Measurements from ENCODE around the gene FAM120A. TPM values are rescaled to one million over a fixed set of nuclear protein-coding genes. Genes with fewer than 3 reads are reported as not detected.

FAM120A gene
- total and polyA plus RNA-seq, 9 of the 15 experiments (the other 6 are each of a cell fraction or from before 2014, with no cell fraction given), result 8.7 to 71.0 (median 42.2) TPM

DNA sequence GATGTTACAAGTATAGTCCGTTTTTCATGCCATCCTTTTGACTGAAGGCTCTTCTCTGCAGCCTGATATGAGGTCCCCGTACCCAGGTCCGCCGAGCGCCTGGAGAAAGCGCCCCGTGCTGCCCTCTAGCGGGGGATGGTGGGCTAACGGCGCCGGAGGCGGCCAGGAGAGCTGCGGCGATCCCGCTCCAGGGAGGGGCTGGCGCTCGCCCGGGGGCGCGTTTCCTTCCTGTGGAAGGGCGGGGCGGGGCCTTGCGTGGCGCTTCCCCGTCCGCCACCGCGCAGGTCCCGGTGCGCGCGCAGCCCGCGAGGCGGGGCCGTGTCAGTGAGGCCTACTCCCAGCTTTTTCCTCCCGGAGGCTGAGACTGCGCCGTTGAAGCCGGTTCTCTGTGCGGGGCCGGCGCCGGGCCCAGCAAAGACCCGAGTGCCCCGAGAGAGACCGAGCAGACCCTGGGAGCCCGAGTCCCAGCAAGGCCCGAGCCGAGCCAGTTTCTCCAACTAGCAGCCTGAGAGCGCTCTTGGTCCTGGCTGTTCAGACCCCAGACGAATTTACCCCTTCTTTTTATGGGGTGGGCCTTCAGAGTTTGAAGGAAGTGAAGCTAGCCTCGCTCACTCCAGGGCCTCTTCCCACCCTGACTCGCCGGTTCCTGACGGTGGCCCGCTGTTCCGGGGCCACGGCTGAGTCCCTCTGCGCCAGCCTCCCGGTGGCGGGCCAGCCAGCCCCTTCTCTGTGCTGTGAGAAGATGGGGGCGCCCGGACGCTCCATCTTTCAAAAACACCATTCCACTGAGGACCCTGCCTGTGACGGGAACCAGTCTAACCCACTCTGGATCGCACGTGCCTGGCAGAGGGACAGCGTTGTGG is 115.2 kb downstream of the FAM120A start (continued):
- TF ChIP-seq, protein P1, sequence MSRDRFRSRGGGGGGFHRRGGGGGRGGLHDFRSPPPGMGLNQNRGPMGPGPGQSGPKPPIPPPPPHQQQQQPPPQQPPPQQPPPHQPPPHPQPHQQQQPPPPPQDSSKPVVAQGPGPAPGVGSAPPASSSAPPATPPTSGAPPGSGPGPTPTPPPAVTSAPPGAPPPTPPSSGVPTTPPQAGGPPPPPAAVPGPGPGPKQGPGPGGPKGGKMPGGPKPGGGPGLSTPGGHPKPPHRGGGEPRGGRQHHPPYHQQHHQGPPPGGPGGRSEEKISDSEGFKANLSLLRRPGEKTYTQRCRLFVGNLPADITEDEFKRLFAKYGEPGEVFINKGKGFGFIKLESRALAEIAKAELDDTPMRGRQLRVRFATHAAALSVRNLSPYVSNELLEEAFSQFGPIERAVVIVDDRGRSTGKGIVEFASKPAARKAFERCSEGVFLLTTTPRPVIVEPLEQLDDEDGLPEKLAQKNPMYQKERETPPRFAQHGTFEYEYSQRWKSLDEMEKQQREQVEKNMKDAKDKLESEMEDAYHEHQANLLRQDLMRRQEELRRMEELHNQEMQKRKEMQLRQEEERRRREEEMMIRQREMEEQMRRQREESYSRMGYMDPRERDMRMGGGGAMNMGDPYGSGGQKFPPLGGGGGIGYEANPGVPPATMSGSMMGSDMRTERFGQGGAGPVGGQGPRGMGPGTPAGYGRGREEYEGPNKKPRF (IDR thresholded peaks at IDR 0.05; ENCODE audit: low read depth, low read length), result no peak
- TF ChIP-seq, protein P2, sequence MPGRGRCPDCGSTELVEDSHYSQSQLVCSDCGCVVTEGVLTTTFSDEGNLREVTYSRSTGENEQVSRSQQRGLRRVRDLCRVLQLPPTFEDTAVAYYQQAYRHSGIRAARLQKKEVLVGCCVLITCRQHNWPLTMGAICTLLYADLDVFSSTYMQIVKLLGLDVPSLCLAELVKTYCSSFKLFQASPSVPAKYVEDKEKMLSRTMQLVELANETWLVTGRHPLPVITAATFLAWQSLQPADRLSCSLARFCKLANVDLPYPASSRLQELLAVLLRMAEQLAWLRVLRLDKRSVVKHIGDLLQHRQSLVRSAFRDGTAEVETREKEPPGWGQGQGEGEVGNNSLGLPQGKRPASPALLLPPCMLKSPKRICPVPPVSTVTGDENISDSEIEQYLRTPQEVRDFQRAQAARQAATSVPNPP (IDR thresholded peaks at IDR 0.05; ENCODE audit: borderline replicate concordance, insufficient read depth, insufficient read length), result no peak
- TF ChIP-seq, protein P3, sequence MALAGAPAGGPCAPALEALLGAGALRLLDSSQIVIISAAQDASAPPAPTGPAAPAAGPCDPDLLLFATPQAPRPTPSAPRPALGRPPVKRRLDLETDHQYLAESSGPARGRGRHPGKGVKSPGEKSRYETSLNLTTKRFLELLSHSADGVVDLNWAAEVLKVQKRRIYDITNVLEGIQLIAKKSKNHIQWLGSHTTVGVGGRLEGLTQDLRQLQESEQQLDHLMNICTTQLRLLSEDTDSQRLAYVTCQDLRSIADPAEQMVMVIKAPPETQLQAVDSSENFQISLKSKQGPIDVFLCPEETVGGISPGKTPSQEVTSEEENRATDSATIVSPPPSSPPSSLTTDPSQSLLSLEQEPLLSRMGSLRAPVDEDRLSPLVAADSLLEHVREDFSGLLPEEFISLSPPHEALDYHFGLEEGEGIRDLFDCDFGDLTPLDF (CRISPR knock-in tag; IDR thresholded peaks at IDR 0.05), result 0 out of 2 replicates have a peak, but pooled peaks have one; percentile 75
- TF ChIP-seq CBX1 (IDR thresholded peaks at IDR 0.05; ENCODE audit: low read depth) (peak; percentile 75; the same call in 1 of the 2 replicates), E2F3 (CRISPR knock-in tag; IDR thresholded peaks at IDR 0.05) (no peak; the same call in 1 of the 2 replicates), NBN (IDR thresholded peaks at IDR 0.05; ENCODE audit: low read depth) (no peak), HDAC3 (IDR thresholded peaks at IDR 0.05; ENCODE audit: borderline replicate concordance, partially characterized antibody) (no peak), TAF15 (IDR thresholded peaks at IDR 0.05; ENCODE audit: low read depth, low read length) (0 out of 2 replicates have a peak, but pooled peaks have one; percentile 43), ETV1 (tag; conservative IDR thresholded peaks at IDR 0.05; ENCODE audit: low read depth) (0 out of 2 replicates have a peak, but pooled peaks have one; percentile 37), ZNF212 (CRISPR knock-in tag; IDR thresholded peaks at IDR 0.05) (no peak), HEY1 (CRISPR knock-in tag; IDR thresholded peaks at IDR 0.05; ENCODE audit: borderline replicate concordance) (no peak), ZNF232 (CRISPR knock-in tag; IDR thresholded peaks at IDR 0.05) (no peak)
- TF ChIP-seq, protein P4, sequence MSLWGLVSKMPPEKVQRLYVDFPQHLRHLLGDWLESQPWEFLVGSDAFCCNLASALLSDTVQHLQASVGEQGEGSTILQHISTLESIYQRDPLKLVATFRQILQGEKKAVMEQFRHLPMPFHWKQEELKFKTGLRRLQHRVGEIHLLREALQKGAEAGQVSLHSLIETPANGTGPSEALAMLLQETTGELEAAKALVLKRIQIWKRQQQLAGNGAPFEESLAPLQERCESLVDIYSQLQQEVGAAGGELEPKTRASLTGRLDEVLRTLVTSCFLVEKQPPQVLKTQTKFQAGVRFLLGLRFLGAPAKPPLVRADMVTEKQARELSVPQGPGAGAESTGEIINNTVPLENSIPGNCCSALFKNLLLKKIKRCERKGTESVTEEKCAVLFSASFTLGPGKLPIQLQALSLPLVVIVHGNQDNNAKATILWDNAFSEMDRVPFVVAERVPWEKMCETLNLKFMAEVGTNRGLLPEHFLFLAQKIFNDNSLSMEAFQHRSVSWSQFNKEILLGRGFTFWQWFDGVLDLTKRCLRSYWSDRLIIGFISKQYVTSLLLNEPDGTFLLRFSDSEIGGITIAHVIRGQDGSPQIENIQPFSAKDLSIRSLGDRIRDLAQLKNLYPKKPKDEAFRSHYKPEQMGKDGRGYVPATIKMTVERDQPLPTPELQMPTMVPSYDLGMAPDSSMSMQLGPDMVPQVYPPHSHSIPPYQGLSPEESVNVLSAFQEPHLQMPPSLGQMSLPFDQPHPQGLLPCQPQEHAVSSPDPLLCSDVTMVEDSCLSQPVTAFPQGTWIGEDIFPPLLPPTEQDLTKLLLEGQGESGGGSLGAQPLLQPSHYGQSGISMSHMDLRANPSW (CRISPR knock-in tag; IDR thresholded peaks at IDR 0.05), result no peak
- TF ChIP-seq, protein P5, sequence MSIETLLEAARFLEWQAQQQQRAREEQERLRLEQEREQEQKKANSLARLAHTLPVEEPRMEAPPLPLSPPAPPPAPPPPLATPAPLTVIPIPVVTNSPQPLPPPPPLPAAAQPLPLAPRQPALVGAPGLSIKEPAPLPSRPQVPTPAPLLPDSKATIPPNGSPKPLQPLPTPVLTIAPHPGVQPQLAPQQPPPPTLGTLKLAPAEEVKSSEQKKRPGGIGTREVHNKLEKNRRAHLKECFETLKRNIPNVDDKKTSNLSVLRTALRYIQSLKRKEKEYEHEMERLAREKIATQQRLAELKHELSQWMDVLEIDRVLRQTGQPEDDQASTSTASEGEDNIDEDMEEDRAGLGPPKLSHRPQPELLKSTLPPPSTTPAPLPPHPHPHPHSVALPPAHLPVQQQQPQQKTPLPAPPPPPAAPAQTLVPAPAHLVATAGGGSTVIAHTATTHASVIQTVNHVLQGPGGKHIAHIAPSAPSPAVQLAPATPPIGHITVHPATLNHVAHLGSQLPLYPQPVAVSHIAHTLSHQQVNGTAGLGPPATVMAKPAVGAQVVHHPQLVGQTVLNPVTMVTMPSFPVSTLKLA (conservative IDR thresholded peaks at IDR 0.05), result peak in 1 of 2 experiments; percentile 50; a peak in 1 of 4 replicates
